Right ventricle myocardium inferior (tissue), 1 donor: ENCODE measurements around the gene LENG1. TPM values are rescaled to one million over a fixed set of nuclear protein-coding genes. Genes with fewer than 3 reads are reported as not detected.
"Not testable (repeated sequence)": the region's sequence is repeated elsewhere in the genome, so short reads cannot be mapped to it uniquely, and the experiment has no call there.

Experiments used
- ATAC-seq: fragments of 200-7000 bp; cut with Tn5 transposase; one replicate; pipeline ENCODE4 v1.9.1; 2020; ENCODE audit warnings: mild to moderate bottlenecking, moderate library complexity
- DNase-seq: peaks from one replicate; pipeline ENCODE4 v3.0.0; 2021; ENCODE audit errors: missing footprints
- intact Hi-C: fragments of 100-400 bp; cut with DNase I; formaldehyde crosslinking; loops from one replicate; pipeline ENCODE4 v1.11.0; 2022
- total RNA-seq: library from RNA; stranded (reverse); fragmentation: NEBNext Ultra II Directional; extraction: Animal tissue kit (Norgen Biotek cat#: 25700); gene quantifications from one replicate; pipeline ENCODE4 v1.2.1, GENCODE V29; 2021
- donor health status: DM: no; HTN: yes; CAD: no; lungs with severe emphysema.

Gene LENG1
- total RNA-seq, 1 donor from 2014 or later, result 6.6 TPM

DNA sequence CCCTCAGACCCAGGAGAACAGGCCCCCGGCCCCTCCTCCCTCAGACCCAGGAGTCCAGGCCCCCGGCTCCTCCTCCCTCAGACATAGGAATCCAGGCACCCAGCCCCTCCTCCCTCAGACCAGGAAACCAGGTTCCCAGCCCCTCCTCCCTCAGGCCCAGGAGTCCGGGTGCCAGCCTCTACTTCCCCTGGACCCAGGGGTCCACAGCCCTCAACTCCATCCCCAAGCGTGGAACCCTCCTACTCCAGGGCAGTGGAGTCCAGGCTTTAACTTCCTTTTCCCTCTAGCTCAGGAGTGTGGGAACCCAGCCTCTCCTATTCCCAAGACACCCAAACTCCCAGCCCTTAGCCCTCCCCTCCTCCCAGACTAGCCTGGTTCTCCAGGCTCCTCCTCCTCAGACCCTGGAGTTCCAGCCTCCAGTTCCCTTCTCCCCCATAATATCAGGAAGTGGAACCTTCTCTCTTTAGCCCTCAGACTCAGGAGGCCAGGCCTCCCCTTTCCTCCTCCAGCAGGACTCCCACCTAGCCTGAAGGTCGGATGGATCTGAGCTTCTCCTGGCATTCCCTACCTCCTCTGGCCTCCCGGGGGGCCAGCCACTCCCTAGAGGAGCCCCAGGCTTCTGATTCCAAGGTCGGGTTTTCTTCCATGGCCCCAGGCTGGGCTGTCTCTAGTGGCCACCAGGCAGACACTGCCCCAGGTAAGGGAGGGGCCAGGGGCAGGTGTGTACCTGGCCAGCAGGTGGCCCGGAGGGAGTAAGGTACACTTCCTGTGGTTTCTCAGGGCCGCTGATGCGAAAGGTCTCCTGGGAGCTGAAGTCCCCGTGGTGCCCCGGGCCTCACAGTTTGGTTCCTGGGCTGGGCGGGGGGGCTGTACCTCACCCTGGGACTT lies 13.2 kb upstream of the LENG1 start, which contains the start of gene TMC4:
Gene TMC4 (minus strand): TSS at position 690 of the 888 bp plus-strand sequence. CDS start 43 bp downstream, at position 647.
- ATAC-seq (peak; percentile 63), DNase-seq (peak; percentile 30)
- intact Hi-C loops, result no loop called here

DNA sequence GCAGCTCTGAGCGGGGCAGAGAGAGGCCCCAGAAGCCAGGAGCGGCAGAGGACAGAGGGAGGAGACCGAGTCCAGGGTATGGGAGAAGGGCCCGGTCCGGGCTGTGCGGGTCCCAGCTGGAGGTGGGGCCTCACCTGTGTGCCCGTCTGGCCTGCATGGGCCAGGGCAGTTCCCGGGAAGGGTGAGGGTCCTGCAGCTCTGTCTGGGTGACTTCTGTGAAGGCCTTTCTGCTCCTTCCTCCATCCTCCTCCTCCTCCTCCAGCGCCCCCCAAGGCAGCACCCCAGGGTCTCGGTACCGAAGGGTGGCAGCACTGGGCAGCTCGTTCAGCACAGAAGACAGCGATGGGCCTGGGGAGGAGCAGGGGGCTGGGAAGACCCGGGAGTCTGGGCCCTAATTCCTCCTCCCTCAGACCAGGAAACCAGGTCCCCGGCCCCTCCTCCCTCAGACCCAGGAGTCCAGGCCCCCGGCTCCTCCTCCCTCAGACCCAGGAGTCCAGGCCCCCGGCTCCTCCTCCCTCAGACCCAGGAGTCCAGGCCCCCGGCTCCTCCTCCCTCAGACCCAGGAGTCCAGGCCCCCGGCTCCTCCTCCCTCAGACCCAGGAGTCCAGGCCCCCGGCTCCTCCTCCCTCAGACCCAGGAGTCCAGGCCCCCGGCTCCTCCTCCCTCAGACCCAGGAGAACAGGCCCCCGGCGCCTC lies 12.4 kb upstream of the LENG1 start:
- ATAC-seq, intact Hi-C loops, DNase-seq: not testable (repeated sequence)

DNA sequence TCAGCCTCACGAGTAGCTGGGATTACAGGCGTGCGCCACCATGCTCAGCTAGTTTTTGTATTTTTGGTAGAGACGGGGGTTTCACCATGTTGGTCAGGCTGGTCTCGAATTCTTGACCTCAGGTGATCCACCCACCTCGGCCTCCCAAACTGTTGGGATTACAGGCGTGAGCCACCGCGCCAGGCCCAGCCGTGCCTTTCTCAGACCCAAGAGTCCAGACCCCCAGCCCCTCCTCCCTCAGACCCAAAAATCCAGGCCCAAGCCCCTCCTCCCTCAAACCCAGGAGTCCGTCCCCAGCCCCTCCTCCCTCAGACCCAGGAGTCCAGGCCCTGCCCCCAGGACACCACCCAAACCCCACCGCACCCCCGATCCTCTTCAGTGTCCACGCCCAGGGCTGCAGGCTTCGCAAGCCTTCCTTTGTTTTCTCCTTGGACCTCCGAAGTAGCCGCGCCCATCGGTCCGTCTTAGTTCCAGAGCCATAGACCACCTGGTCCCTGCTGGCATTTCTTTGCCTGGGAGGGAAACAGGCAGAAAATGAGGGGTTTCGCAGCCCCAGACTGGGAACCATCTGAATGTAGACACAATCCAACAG lies 9.7 kb upstream of the LENG1 start:
- no peak for ATAC-seq
- intact Hi-C loops, result no loop called here
- no peak for DNase-seq

DNA sequence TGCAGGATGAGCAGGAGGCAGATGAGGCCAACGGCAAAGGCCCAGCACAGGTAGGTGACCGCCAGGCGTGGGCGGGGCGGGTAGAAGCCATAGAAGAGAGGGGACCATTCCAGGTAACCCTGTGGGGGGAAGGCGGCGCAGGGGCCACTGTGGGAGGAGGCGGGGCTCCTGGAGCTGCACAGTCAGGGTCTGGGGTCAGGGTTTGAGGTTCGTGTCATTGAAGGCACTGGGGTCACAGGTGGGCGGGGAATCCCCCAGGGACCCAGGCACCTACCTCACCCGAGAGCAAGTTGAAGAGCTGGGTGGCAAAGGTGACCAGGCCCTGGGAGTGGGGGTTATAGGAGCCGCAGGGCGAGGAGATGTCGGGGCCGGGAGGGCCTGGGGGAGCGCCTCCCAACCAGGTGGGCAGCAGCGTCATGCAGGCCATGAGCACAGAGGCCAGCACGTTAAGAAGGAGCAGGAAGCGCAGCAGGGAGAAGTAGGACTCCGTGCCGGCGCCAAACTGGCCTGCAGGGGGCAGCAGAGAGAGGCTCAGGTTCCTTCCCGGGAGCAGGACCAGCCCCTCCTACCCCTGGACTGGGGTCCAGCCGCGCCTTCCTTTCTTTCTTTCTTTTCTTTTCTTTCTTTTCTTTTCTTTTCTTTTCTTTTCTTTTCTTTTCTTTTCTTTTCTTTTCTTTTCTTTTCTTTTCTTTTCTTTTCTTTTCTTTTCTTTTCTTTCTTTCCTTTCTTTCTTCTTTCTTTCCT lies 8.8 kb upstream of the LENG1 start:
- ATAC-seq (peak; percentile 90), DNase-seq (peak; percentile 96)
- intact Hi-C loops, result loop anchor here (1.0 kb wide), 1 partner anchor 63 kb away; no protein-coding TSS in a partner anchor

DNA sequence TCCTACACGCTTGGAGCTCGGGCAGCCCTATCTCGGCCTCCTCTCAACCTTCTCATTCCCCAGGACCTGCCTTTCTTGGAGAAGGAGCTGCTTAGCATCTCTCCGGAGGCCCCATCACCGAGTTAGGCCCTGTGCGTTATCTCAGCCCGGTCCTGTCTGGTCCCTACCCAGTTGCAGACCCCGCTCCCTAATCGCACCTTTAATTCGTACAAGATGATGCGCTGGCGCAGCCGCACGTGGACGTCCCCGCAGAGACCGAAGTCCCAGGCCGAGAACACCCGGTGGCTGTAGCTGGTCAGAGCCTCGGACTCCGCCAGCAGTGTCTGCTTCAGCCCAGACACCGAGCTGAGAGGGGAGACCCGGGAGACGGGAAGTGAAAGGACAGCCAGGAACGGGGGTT lies 5.7 kb upstream of the LENG1 start:
- intact Hi-C loops, result no loop called here
- no peak for ATAC-seq
- DNase-seq, result no peak

DNA sequence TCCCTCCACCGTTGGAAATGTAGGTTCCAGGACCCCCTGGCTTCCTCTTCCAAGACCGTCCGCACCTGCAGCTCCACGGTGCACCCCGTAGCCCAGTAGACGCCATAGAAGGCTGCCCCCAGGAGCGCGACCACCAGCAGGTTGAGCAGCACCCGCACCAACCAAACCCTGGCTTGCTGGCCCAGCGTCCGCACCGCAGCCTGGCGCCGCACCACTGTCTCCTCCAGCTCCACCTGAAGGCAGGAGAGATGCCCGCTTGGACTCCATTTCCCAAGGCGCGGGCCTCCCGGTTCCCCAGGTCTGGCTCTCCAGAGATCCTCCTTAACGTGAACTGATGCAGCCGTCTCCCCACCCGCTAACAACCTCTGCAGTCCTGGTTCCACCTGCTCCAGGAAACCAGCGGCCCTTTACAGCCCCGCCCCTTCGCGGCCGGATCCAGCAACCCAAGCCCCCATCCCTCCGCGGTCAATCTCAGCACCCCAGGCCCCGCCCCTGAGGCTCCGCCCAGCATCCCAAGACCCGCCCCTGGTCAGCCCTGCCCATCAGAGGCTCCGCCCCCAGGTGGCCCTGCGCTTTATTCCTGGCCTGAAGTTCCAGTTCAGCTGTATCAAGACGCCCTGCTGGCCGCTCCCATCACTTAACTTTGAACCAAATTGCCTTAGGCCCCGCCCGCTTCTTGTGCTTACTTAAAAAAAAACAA lies 5.0 kb upstream of the LENG1 start:
- no peak for ATAC-seq
- intact Hi-C loops, result no loop called here
- no peak for DNase-seq

DNA sequence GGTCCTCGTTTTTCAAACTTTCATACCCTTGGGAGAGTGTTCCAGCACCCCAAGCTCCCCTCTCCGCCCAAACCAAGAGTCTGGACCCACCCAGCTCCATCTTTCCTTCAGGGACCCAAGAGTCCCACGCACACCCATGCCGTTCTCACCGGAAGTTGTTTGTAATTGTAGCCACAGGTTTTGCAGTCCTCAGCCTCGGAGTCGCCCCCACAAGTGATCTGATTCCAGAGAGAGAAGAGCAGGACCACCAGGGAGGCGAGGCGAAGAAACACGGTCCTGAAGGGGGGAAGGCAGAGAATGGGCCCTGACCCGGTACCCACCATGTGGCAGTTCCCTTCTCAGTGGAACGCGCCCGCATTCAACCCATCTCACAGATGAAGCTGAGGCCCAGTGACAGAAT lies 3.4 kb upstream of the LENG1 start:
- no peak for ATAC-seq
- intact Hi-C loops, result no loop called here
- no peak for DNase-seq

DNA sequence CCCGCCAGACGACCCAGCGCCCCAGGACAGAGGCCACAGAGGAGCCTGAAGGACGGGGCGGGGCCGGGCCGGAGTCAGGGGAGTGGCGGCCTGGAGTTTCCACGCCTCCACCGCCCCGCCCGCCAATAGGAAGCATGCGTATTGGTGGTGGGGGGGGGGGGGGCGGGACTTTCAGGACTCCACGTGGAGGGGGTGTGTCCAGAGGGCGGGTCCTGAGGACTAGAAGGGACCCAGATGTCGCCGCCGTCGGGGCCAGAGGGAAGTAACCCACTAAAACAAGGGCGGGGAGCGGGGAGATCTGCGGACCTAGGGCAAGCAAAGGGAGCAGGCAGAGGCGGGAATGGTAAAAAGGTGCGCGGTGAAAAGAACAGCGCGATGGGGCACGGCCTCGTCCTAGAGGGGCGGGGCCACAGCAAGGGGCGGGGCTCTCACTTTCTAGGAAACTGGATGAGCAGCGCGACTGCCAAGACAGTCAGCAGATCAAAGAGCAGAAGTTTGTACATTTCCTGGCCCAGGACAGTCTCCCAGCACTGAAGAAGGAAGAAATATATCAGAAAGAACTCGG lies 2.8 kb upstream of the LENG1 start:
- ATAC-seq (peak; percentile 21), DNase-seq (peak; percentile 95)
- intact Hi-C loops, result no loop called here

DNA sequence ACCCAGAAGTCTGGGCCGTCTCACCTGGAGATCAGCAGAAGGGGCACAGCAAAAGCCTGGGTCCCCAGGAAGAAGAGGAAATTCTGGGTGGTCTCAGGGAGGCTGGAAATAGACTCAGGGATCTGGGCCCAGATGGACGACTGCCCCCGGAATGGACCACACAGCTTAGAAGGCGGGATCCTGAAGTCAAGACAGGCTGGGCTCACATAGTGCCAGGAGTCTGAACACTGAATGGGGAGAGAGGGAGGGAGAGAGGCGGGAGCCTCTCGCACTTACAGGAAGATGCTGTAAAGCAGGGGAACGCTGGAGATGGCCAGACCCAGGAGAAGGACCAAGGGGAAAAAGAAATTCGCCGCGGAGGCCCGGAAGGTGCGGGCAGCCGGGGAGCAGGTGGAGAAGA lies 1.3 kb upstream of the LENG1 start:
- ATAC-seq, result no peak
- intact Hi-C loops, result no loop called here
- no peak for DNase-seq

DNA sequence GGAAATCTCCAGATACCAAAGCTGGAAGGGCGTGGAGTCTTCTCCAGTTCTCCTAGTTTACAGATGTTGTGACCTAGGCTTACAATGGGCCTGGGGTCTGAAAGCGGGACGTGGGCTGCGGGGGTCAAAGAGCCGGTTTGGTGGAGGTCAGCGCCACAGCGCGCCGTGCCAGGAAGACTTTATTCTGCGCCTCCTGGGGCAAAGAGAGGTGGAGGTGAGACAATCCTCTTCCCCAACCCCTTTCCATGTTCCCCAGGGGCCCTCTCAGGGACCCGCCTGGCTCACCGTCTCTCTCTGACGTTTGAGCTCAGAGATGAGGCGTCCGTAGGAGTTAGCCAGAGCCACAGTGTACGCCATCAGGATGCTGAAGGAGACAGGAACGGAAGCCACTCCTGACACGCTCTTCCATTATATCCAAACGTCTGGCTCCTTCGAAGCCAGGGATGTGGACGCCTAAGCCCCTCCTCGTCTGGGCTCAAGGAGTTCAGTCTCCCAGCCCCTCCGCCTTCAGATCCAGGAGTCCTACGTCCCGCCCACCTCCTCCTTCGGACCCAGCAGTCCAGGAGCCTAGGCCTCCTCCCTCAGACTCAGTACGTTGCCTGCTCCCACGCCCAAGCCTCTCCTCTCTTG lies 776 bp upstream of the LENG1 start:
- intact Hi-C loops, result no loop called here
- ATAC-seq (no peak), DNase-seq (no peak)

DNA sequence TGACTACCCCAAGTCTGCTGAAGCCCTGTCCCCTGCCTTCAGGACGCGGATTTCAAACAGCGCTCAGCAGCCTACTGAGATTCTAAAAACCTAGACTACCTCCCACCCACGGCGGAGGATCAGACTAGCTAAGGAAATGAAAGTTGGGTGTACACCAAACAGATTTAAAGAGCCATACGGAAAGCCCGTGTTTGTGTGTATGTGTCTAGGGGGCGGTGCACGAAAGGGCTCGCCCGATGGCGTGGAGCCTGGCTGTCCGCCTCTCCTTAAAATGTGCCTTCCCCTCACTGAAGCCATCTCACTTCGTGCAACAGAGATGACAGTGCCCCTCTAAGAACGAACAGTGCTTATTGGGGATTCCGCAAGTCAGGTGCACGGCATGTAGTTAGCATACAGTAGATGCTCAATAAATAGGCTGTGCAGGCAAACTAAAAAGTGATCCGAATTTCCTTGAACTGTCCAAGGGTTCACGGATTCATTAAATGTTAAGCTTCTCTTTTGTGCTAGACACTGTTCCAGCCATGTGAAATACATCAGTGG lies 639 bp downstream of the LENG1 start:
- DNase-seq (no peak), ATAC-seq (no peak)
- intact Hi-C loops, result loop anchor here (1.0 kb wide), 1 partner anchor 22 kb away; the partner anchor contains the start of gene CNOT3

DNA sequence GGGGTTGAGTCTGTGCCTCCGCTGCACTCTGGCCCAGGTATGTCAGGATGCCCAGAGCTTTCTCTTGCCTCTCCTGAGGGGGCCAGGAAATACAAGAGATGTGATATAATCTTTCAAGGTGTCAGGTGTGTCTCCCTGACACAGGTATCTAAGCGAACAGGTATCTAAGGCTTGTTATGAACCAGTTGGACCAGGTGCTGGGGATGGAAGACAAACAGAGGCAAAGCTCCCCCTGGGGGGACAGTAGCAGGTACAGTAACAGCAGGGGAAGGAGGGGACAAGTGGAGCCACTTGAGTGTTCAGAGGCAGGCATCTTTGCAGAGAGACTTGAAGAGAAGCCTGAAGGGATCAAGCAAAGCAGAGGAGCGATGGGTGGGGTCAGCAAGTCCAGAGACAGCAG lies 2.6 kb downstream of the LENG1 start:
- no peak for DNase-seq
- no peak for ATAC-seq
- intact Hi-C loops, result no loop called here

DNA sequence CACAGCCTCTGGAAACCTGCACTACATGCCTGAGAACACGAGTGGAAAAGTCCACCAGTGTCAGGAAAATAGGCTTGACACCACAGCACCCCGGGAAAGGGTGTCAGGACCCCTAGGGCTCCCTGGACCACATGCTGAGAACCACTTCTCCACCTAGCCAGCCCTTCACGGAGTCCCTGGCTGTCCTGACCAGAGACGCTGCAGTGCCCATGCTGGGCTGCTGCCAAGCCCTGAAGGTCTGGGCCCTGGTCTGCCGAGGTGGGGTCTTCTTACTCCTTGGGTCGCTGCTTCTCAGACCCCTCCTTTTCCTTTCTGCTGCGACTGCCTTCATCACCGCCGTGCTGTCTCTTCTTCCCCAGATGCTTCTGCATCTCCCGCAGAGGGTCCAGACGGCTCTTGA lies 3.0 kb downstream of the LENG1 start:
- no peak for ATAC-seq
- intact Hi-C loops, result no loop called here
- no peak for DNase-seq

DNA sequence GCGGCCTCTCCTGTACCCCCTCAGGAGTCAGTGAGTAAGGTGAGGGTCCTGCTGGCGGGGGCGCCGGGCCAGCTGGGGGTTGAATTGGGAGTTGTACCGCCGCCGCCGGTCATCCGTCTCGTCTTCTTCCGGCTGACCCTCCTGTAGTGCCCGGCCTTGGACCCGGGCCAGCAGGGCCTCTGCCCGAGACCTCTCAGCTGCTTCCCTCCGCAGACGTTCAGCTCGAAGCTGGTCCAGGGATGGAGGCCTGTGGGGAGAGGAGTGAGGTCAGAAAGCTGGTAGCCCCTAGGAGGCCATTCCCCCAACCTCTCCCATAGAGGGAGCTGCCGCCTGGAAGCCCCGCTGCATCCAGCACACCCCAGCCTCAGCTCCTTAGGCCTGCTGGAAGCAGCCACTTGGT lies 3.8 kb downstream of the LENG1 start:
- DNase-seq (no peak), ATAC-seq (no peak)
- intact Hi-C loops, result no loop called here

DNA sequence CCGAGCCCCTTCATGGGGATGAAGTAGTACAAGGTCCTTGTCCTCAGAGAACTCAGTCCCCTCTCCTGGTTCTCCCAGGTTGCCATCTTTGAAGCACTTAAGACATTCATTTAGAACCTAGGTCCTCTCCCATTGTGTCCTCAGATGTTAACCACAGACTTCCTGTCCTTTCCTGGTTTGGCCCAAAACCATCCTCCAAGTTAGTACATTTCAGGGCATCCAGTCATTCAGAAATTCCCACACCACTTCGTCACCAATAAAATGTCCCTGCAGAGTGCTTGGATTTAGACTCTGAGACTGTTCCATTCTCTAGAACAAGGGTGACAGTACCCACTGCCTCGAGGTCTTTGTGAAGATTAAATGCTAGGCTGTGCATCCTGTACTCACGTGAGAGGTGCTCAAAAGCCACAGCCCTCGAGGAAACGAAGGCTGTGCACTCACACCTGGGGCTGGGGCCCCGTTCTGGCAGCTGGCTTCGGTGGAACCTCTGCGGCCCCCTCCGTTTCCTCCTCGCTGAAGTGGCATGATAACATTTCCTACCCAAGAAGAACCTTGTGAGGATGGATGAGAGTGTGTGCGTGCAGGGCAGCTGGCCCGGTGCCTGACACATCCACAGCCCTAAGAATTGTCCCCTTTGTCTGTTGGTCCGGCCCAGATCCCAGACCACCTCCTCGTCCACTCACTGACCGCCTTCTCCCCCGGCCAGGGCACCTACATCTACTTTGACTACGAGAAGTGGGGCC lies 4.7 kb downstream of the LENG1 start:
- intact Hi-C loops, result no loop called here
- DNase-seq (no peak), ATAC-seq (no peak)

DNA sequence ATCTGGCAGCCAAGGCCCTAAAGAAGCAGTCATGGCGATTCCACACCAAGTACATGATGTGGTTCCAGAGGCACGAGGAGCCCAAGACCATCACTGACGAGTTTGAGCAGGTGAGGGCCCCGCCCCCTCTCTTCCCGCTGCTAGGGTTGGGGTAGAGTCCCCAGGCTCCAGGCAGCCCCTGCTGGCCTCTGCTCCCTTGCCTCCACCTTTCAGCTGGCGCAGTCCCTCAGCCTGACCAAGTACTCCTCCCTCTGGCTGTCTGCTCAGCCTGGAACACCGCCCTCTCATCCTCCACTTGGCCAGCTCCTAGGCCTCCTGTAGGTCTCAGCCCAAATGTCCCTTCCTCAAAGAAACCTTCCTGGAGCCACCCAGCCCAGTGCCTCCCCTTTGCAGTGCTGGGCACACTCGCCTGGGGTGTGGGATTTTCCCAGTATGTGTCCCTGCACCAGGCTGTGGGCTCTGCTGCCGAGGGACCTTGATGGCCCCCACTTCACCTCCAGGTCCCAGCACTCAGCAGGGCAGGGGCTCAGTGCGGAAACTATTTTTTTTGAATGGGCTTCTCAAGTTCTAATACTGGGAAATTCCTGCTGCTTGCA lies 5.7 kb downstream of the LENG1 start:
- DNase-seq (no peak), ATAC-seq (peak; percentile 9)
- intact Hi-C loops, result no loop called here
